Panc1 (cell line): ENCODE data around the gene VWA5B1. TPM values are rescaled to one million over a fixed set of nuclear protein-coding genes. Genes with fewer than 3 reads are reported as not detected.

Source experiments
- ATAC-seq: fragments of 200-7000 bp; cut with Tn5 transposase; 2 replicates; pipeline ENCODE4 v1.9.1; 2020; ENCODE audit warnings: mild to moderate bottlenecking, moderate library complexity
- BruUV-seq: library from RNA; stranded (reverse); fragments of 400-500 nt; replicated peaks from 2 replicates; lab custom pipeline; 2021; lab: Mats Ljungman, UMichigan
- CTCF ChIA-PET: fragments of 300-600 bp; sonication (Branson Sonifier 250); formaldehyde crosslinking; loops from one replicate; lab custom pipeline; 2022; ENCODE audit warnings: antibody characterized with exemption; lab: Charles Lee
- POLR2A ChIA-PET: fragments of 300-600 bp; sonication (Branson Sonifier 250); formaldehyde crosslinking; loops from one replicate; lab custom pipeline; 2022; ENCODE audit warnings: antibody characterized with exemption; lab: Charles Lee
- DNase-seq: peaks from one replicate; pipeline ENCODE4 v3.0.0-alpha.2; 2010; ENCODE audit warnings: low read depth, low spot score
- H3K27ac ChIP-seq: 2 replicates; pipeline ENCODE4 v1.5.1; 2011; ENCODE audit warnings: mild to moderate bottlenecking, low read length, inconsistent platforms
- H3K27me3 ChIP-seq: fragments of 200-500 bp; sonication (Bioruptor generic); 2 replicates; pipeline ENCODE4 v1.6.0; 2014; ENCODE audit warnings: low read length, inconsistent platforms; ENCODE audit not compliant: control insufficient read depth, insufficient read depth
- H3K36me3 ChIP-seq: fragments of 200-500 bp; sonication (Bioruptor generic); 2 replicates; pipeline ENCODE4 v1.5.1; 2014; ENCODE audit warnings: inconsistent platforms, mild to moderate bottlenecking, low read length, moderate library complexity; ENCODE audit not compliant: control insufficient read depth, insufficient read depth
- H3K4me1 ChIP-seq: 2 replicates; pipeline ENCODE4 v1.5.1; 2011; ENCODE audit warnings: inconsistent platforms, mild to moderate bottlenecking, low read length, moderate library complexity; ENCODE audit not compliant: control insufficient read depth, insufficient read depth
- H3K4me3 ChIP-seq, 2 experiments: 2 replicates each; pipeline ENCODE4 v1.5.1; 2011 to 2012; ENCODE audit warnings: low read depth in 2 of 2, low read length in 2 of 2, mild to moderate bottlenecking in 2 of 2, inconsistent platforms in 1 of 2, moderate library complexity in 1 of 2
- H3K9me3 ChIP-seq: fragments of 200-500 bp; sonication (Bioruptor generic); 2 replicates; pipeline ENCODE4 v1.5.1; 2014; ENCODE audit warnings: low read depth, mild to moderate bottlenecking, inconsistent platforms, low read length, moderate library complexity; ENCODE audit not compliant: control insufficient read depth, insufficient read depth
- CTCF ChIP-seq: fragments of 450-650 bp; IDR thresholded peaks from 2 replicates; pipeline ENCODE4 v1.5.1; 2017; ENCODE audit warnings: mild to moderate bottlenecking
- POLR2AphosphoS5 ChIP-seq: IDR thresholded peaks from 2 replicates; pipeline ENCODE4 v1.6.1; 2012; ENCODE audit warnings: mild to moderate bottlenecking, low read depth, low read length, moderate library complexity
- REST ChIP-seq, 2 experiments: IDR thresholded peaks; 2 replicates each; pipeline ENCODE4 v1.6.1; 2011 to 2012; ENCODE audit warnings: low read depth in 2 of 2, control low read depth in 1 of 2, low read length in 1 of 2, mild to moderate bottlenecking in 1 of 2, moderate library complexity in 1 of 2; ENCODE audit not compliant: insufficient read depth in 1 of 2
- SIN3A ChIP-seq: IDR thresholded peaks from 2 replicates; pipeline ENCODE4 v1.6.1; 2012; ENCODE audit warnings: low read depth, mild to moderate bottlenecking, low read length, moderate library complexity, borderline replicate concordance; ENCODE audit not compliant: insufficient read depth
- TCF7L2 ChIP-seq: IDR thresholded peaks from 2 replicates; pipeline ENCODE4 v1.6.1; 2011; ENCODE audit warnings: mild to moderate bottlenecking, low read depth, low read length, inconsistent platforms
- in situ Hi-C: cut with HindIII; loops from 2 replicates; pipeline ENCODE4 v1.10.0; 2016; ENCODE audit warnings: low sequenced_read_pairs, low pct_unique_long_range_greater_than_20kb
- intact Hi-C: fragments of 100-400 bp; cut with micrococcal nuclease; formaldehyde crosslinking; loops from one replicate; pipeline ENCODE4 v1.10.0; 2022; ENCODE audit not compliant: unreplicated experiment
- total RNA-seq: library from RNA; stranded (reverse); gene quantifications from one replicate; pipeline ENCODE4 v1.2.1, GENCODE V29; 2021; ENCODE audit not compliant: unreplicated experiment

Gene VWA5B1
- total RNA-seq, 1 experiment from 2014 or later: not detected

- no peaks in the 10 kb centered on the region for H3K27me3 ChIP-seq
- ATAC-seq (no peak), DNase-seq (no peak)
- POLR2A ChIA-PET: no interaction called here
- CTCF ChIA-PET: no interaction called here
- no peaks in the 10 kb centered on the region for H3K4me1 ChIP-seq
- no peak overlapping the region for H3K4me3 ChIP-seq
- TF ChIP-seq CTCF: no peak
- no peak for TF ChIP-seq SIN3A
- TF ChIP-seq TCF7L2: no peak
- no peak for TF ChIP-seq REST (IDR thresholded peaks at IDR 0.05; ENCODE audit: insufficient read depth in 1 of 2, low read depth in 2 of 2, low read length in 1 of 2)
- no peak for TF ChIP-seq POLR2AphosphoS5
- H3K27ac ChIP-seq: no peak overlapping the region
- in situ Hi-C loops: no loop called here
- BruUV-seq: no TSS peak
- no peaks in the 10 kb centered on the region for H3K36me3 ChIP-seq
- no peaks in the 10 kb centered on the region for H3K9me3 ChIP-seq
- intact Hi-C loops: no loop called here
Measured at GRCh38 chr1:20311289-20311688, 20.6 kb downstream of the VWA5B1 start.

- Histone ChIP-seq H3K9me3 (no peaks in the 10 kb centered on the region), H3K27ac (no peak overlapping the region), H3K36me3 (no peaks in the 10 kb centered on the region), H3K27me3 (no peaks in the 10 kb centered on the region), H3K4me3 (no peak overlapping the region), H3K4me1 (no peaks in the 10 kb centered on the region)
- ATAC-seq (no peak), DNase-seq (no peak)
- TF ChIP-seq REST (IDR thresholded peaks at IDR 0.05; ENCODE audit: insufficient read depth in 1 of 2, low read depth in 2 of 2, low read length in 1 of 2) (no peak), SIN3A (no peak), POLR2AphosphoS5 (no peak), TCF7L2 (no peak), CTCF (no peak)
- intact Hi-C loops: no loop called here
- POLR2A ChIA-PET: no interaction called here
- no TSS peak for BruUV-seq
- CTCF ChIA-PET: no interaction called here
- in situ Hi-C loops: no loop called here
Measured at GRCh38 chr1:20312310-20312709, 21.6 kb downstream of the VWA5B1 start.
